ENCODE results near the gene OR6V1.

DNA sequence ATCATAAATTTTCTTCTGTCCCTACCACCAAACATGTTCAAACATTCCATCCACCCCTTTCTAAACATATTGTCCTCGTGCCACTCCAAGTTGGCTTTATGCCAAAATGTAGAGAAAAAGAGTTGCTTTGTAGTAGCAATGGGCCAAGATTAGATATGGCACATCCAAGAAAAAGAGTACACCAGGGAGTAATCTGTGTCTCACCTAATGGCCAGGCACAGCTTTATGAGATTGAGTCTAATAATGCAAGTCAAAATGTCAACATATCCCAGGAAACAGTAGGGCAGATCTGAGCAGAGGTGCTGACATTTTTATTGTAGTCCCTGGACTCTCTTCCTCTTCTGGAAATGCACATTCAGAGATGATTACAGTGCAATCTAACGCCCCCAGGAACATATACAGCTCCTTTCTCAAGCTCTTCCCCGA, 5.7 kb upstream of the OR6V1 start:
- TF ChIP-seq, protein P1, sequence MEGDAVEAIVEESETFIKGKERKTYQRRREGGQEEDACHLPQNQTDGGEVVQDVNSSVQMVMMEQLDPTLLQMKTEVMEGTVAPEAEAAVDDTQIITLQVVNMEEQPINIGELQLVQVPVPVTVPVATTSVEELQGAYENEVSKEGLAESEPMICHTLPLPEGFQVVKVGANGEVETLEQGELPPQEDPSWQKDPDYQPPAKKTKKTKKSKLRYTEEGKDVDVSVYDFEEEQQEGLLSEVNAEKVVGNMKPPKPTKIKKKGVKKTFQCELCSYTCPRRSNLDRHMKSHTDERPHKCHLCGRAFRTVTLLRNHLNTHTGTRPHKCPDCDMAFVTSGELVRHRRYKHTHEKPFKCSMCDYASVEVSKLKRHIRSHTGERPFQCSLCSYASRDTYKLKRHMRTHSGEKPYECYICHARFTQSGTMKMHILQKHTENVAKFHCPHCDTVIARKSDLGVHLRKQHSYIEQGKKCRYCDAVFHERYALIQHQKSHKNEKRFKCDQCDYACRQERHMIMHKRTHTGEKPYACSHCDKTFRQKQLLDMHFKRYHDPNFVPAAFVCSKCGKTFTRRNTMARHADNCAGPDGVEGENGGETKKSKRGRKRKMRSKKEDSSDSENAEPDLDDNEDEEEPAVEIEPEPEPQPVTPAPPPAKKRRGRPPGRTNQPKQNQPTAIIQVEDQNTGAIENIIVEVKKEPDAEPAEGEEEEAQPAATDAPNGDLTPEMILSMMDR (conservative IDR thresholded peaks at IDR 0.05), result no peak
- no peak for TF ChIP-seq ZFX (IDR thresholded peaks at IDR 0.05)

Data from C4-2B (cell line).